HG03064 (cell line): ENCODE results near the gene FOXL3.
"Not testable (repeated sequence)": the region's sequence is repeated elsewhere in the genome, so short reads cannot be mapped to it uniquely, and the experiment has no call there.

ENCODE experiments used
- ATAC-seq: cut with Tn5 transposase; IDR thresholded peaks from one replicate; pipeline ENCODE4 v1.9.1; 2021; ENCODE audit warnings: low read depth; ENCODE audit not compliant: unreplicated experiment

Gene FOXL3

DNA sequence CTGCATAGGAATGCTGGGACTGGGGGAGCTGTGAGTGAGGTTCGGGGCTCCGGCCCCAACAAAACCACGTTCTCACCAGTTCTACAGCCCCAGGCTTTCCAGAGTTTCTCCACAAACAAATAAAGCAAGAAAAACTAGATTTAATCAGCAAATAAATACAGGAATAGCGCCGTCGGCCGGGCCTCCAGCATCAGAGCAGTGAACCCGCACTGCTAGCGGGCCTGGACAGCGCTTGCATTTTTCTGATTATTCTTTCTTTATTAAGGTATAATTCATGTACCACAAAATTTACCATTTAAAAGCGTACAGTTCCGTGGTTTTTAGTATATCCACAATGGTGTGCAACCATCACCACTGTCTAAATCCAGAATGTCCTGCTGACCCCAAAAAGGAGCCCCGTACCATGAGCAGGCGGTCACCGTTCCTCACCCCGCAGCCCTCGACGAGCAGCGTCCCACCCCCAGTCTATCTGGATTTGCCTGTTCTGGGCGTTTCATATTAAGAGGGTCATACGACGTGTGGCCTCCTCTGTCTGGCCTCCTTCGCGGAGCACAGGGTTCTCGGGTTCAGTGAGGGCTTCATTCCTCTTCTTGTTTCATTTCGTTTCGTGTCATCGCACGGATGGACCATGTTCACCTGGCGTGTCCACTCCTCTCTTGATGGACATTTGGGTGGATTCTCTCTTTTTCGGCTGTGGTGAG is 35.5 kb upstream of the FOXL3 start:
- no peak for ATAC-seq

DNA sequence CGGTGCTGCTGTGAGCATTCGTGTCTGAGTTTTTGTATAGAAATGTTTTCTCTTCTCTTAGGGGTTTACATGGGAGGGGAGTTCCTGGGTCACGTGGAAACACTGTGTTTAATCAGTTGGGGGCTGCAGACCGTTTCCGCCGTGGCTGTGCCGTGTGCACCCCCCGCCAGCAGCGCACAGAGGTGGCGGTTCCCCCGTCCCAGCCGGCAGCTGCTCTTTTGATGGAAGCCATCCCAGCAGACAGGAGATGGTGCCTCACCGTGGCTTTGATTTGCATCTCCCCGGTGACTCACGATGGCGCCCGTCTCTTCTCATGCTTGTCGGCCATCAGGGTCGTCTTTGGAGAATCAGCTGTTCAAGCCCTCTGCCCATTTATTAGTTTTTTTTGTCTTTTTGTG is 34.9 kb upstream of the FOXL3 start:
- ATAC-seq, result no peak

DNA sequence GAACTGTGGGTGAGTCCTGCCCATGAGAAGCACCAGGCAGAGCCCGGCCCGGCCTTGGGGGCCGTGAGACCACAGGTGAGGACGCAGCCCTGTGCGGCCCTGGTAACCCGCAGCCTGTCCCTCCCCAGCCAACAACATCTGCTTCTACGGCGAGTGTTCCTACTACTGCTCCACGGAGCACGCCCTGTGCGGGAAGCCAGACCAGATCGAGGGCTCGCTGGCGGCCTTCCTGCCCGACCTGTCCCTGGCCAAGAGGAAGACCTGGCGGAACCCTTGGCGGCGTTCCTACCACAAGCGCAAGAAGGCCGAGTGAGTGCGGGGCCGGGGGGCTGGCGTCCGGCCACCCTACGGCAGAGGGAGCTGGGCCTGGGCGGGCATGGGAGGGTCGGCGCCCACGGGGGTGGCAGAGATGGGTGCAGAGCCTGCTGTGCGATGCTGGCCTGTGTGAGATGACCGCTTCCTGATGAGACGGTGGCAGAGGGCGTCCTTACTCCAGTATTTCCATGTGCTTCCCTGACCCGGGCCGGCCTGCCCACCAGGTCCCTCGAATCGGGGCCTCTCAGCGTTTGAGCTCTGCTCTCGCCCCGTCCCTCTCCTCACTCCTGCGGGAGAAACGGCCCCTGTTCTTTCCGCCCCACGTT is 34.1 kb upstream of the FOXL3 start:
- ATAC-seq, result no peak

DNA sequence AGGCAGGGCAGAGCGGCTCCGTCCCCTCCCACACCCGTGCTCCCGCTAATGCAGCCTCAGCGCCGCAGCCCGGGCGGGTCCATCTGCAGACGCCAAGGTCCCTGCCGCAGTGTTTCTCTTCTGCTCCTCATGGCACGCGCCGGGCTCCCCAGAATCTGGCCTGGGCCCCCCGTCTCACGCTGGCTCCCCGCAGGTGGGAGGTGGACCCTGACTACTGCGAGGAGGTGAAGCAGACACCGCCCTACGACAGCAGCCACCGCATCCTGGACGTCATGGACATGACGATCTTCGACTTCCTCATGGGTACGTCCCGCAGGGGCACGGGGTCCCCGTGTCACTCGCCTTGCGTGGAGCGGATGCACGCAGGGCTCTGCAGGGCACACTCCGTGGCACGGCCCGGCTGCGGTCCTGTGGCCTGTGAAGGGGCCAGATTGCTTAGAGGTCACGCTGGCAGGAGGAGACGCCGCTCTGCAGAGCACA is 33.5 kb upstream of the FOXL3 start:
- no peak for ATAC-seq

DNA sequence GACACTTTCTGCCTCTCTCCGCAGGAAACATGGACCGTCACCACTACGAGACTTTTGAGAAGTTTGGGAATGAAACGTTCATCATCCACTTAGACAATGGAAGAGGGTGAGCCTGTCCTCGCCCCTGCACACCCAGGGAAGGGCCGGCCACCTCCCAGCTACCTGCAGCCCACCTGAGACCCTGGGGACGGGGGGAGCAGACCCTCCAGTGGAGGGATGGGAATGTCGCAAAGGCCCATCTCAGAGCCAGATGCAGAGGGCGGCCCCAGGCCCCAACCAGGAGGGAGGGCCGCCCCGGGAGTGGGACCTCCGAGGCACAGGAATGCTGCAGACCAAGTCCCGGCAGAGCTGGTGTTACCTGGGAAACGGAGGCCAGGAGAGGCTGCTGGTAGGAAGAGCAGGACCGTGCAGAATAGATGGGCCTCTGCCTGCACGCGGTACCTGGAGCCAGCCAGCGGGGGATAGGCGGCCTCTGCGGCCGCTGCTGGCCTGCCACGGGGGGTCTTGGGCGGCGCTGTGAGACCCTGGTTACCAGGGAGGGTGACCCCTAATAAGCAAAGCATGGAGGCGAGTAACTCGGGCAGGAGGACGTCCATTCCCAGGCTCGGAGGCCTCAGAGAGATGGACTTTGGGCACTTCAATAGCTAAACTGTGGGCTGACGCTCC is 32.9 kb upstream of the FOXL3 start:
- ATAC-seq, result no peak

DNA sequence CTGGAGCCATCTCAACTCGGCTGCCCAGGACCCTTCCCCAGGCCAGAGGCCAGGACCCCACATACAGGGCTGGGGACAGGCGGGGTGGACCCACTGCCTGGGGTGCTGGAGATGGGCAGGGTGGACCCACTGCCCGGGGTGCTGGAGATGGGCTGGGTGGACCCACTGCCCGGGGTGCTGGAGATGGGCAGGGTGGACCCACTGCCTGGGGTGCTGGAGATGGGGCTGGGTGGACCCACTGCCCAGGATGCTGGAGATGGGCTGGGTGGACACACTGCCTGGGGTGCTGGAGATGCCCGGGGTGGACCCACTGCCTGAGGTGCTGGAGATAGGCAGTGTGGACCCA is 32.4 kb upstream of the FOXL3 start:
- ATAC-seq, result no peak

DNA sequence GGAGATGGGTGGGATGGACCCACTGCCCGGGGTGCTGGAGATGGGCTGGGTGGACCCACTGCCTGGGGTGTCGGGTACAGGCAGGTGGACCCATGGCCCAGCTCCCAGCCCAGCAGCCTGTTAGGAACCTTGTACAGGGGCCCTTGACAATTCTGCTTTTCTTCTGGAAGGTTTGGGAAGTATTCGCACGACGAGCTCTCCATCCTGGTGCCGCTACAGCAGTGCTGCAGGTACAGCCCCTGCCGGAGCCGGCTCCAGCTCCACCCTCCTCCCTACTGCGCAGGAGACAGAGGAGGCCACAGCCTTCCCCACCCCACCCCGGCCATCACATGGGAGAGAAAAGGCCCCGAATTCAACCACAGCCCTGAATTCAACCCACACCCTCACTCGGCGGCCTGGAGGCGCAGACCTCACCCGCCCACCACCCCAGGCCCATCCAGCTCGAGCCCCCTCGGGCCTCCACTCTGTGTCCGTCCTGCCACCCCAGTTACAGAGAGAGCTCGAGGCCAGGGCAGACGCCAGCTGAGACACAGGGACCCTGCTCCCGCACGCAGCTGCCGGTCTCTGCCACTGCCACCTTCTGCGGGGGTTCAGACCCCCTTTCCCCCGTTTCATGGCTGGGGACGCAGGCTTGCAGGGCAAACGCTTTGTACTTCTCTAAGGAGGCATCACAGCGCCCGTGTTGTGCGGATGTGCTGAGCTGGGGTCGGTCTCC is 31.3 kb upstream of the FOXL3 start:
- ATAC-seq, result no peak

DNA sequence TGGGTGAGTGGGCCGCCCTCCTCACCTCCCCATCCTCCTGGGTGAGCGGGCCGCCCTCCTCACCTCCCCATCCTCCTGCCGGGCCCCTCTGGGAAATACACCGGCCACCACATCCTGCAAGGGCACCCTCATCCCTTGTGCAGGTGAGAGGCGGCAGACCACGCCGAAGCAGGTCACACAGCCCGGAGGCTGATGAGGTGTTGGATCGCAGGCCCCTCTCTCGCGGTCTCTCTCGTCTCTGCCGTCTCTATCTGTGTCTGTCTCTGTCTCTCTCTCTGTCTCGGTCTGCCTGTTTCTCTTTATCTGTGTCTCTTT is 30.8 kb upstream of the FOXL3 start:
- ATAC-seq, result no peak

DNA sequence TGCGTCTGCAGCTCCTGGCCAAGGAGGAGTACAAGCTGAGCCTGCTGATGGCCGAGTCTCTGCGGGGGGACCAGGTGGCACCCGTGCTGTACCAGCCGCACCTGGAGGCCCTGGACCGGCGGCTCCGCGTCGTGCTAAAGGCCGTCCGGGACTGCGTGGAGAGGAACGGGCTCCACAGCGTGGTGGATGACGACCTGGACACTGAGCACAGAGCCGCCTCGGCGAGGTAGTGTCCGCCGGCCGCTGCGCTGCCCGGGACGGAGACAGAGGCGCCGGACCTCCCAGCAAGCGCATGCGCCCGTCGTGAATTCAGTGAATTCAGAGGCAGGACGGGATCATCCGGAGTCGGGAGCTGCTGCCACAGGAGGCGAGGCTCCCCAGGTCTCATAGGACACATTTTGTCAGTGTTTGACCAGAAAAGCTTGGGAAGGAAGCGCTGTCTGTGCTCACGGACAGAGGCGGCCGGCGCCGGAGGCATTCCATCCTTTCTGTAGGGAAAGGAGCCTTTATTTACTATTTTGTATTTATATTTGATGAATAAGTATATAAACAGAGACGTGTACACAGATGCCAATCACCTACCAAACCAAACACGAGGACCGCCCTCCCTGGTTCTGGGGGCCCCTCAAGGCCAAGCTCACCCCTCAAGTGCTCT is 30.1 kb upstream of the FOXL3 start:
- ATAC-seq, result no peak

DNA sequence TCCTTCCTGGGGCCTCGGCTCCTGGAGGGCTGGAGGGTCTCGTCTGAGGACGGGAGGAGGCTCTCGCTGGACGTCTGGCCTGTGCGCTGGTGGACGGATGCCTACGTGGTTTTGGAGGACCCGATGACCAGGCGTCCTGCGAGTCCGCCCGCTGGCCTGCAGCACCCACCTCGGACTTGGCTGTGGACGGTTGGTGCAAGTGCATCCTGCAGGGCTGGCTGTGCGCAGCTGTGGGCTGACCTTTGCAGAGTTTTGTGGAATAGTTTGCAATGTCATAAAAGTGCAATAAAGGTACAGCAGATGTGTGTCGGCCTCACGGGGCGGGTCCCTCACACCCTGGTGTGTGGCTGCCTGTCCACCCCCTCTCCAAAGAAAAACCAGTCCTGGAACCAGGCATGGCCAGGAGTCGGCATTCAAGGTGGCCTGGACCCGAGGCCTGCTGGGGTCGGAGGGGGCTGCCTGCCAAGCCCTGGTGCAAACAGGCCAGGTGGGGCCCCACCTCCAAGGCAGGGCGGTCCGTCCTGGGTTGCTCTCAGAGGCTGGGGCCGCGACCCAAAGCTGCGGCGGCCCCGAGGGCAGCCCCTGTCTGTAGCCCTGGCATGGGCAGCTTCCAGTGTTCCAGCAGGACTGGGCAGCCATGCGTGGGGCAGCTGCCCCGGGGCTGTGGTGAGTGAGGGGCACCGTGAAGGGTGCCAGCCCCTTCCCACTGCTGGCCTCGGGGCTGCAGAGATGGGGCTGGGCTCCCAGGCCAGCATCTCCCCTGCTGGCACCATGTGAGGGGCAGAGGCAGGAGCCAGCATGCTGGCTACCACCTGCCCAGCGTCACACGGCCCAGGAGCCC is 29.3 kb upstream of the FOXL3 start:
- no peak for ATAC-seq

DNA sequence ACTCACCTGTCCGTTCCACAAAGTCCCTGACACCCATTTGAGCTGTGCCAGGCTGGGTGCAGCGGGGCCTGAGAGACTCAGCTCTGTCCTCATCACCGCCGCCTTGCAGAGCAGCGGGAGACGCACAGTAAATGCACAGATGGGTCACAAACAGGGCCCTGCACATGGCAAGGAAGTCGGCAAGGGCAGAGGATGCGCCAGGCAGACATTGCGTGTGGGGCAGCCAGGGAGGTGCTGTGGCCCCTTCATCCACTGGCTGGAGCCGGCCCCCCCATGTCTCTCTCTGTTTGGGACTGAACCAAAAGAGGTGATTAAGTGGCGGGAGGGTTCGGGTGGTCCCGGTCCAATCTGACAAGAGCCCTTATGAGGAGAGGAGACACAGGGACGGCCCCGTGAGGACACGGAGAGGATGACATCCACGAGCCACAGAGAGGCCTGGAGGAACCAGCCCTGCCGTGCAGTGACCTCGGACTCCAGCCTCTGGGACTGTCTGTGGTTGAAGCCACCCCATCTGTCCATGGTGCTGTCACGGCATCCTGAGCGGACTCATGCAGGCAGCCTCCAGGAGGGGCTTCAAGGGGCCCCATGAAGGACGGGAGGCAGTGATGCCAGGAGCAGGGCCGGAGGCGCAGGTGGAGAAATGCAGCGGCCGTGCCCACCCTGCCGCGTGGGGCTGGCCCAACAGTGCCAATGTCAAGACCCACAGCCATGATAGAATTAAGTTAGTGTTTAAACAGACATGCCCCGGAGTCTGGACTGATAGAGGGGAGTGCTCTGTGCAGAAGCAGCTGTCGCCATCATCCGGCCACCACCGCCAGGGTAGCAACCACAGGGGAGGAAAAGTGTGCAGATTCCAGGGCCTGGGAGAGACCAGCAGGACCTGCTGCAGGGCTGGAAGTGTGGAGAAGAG is 28.4 kb upstream of the FOXL3 start:
- no peak for ATAC-seq

DNA sequence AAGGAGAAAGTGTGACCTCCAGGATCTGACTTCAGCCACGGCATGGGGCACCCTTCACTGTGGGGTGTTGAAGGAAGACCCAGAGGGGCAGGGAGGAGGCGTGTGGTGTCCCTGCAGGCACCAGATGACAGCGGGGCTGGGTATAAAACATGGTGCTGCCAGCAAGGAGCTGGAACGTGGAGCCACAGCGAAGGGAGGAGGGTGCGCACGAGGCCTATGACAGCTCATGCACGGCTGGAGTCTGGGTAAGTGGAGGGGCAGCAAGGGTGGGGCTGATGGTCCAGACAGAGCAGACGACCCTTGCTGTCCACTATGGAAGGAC is 27.8 kb upstream of the FOXL3 start:
- no peak for ATAC-seq

DNA sequence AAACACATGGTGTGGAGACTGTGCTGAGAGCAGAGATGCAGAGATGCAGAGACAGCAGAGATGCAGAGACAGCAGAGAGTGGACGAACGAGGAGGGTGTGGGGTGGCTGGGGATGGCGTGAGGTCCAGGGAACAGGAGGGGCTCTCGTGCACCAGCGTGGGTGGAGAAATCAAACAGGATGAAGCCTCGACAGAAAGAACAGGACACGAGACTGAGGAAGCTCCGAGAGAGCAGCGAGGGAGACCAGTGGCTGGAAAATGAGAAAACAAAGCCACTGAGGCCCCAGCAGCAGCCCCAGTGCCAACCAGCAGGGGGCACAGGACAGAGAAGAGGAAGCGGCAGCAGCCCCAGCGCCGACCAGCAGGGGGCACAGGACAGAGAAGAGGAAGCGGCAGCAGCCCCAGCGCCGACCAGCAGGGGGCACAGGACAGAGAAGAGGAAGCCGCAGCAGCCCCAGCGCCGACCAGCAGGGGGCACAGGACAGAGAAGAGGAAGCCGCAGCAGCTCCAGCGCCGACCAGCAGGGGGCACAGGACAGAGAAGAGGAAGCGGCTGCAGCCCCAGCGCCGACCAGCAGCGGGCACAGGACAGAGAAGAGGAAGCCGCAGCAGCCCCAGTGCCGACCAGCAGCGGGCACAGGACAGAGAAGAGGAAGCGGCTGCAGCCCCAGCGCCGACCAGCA is 27.2 kb upstream of the FOXL3 start:
- ATAC-seq, result not testable (repeated sequence)

DNA sequence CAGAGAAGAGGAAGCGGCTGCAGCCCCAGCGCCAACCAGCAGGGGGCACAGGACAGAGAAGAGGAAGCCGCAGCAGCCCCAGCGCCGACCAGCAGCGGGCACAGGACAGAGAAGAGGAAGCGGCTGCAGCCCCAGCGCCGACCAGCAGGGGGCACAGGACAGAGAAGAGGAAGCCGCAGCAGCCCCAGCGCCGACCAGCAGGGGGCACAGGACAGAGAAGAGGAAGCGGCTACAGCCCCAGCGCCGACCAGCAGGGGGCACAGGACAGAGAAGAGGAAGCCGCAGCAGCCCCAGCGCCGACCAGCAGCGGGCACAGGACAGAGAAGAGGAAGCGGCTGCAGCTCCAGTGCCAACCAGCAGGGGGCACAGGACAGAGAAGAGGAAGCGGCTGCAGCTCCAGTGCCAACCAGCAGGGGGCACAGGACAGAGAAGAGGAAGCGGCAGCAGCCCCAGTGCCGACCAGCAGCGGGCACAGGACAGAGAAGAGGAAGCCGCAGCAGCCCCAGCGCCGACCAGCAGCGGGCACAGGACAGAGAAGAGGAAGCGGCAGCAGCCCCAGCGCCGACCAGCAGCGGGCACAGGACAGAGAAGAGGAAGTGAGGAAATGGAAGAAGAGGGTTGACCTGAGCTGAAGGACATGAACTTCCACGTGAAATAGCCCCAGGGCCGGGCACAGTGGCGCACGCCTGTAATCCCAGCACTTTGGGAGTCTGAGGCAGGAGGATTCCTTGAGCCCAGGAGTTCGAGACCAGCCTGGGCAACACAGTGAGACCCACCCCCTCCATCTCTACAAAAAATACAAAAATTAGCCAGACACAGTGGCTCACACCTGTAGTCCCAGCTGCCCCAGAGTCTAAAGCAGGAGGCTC is 26.3 kb upstream of the FOXL3 start:
- not testable (repeated sequence) for ATAC-seq

DNA sequence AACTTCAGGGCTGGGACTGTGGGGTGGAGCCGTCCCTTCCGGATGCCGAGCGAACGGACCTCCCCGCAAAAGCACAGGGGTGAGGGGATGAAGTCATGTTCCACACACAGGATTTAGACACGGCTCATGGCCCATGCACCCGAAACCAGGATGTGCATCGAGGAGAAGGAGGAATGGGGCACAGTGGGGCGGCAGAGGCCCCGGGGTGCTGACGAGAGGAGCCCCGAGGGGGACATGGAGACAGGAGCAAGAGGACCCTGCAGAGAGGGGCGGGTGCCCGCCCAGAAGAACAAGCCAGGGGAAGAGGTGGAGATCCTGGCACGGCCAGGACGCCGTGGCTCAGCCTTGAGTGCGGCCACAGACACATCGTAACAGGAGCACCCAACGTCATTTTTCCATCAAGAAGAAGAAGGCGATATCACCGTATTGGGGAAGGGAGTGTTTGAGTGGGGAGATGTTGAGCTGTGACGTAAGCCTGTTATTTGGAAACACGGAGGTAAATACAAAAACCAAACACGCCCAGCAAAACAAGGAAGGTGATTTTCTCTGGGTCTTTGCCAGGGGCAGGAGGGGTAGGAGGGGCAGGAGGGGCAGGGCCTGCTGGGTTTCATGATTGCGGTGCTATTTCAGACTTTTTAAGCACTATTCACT is 25.3 kb upstream of the FOXL3 start:
- no peak for ATAC-seq

DNA sequence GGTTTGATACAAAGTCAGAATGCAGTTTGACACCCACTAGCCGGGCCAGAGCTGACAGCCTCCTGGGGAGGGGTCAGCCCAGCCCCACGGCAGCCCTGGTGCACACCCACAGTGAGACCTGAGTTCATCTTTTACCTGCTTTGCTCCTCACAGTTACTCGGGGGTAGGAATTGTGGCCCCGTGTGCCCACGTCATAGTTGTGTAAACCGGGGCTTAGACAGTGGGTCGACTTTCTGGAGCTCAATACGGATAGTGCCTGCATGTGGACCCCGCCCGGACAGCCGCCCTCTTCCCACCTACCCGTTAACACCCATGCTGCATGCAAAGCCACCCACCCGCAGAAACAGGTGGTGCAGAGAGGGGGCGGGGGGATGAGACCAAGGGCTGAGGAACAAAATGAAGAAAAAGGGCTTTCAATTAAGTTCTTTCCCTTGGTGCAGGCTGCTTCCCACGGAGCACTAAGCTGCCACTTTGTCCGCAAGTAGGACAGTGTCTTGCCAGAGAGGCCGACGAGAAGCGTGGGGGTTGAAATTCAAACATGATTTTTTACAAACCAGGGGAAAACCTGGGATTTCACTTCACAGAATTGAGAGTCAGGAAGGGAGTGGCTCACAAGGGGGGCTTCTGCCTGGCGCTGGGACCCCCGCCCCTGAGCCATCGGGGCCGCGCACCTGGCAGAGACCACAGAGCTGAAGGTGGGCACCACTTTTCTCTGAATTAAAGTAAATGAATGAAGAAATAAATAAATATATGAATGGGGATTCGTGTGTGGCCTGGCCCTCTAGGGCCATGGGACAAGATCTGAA is 24.6 kb upstream of the FOXL3 start:
- no peak for ATAC-seq
